Astrocyte of the hippocampus (primary cell): ENCODE measurements around the gene SDE2.
"Not testable (repeated sequence)": the region's sequence is repeated elsewhere in the genome, so short reads cannot be mapped to it uniquely, and the experiment has no call there.

ENCODE experiments used
- DNase-seq: peaks from one replicate; pipeline ENCODE4 v3.0.0; 2011; ENCODE audit warnings: low read depth, low spot score

SDE2 gene

GRCh38 chr1:225999227-225999911, at the start of gene SDE2:
Gene SDE2 (minus strand): TSS chr1:225999343. CDS start chr1:225999312, 31 bp downstream.
- peak; percentile 100 for DNase-seq

- no peak for DNase-seq
Measured at GRCh38 chr1:226048886-226049285, 49.7 kb upstream of the SDE2 start.

DNA sequence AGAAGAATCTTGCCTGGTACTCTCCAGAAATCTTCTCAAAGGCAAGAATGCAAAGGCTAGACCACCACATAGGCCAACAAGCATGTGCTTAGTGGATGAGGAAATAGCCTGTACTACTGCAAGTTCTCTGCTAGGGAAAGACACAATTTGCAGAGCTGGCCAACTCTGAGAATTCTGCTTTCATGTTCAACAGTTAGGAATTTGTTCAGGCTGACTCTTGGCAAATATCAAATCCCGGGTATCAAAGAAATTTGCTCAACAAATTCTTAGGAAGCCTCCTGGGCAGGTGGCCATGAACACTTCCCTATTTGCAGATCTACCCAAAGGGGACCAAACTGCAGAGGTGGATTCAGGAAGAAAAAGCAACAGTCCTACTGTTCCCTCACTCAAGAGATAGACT, 48.4 kb upstream of the SDE2 start:
- DNase-seq = peak; percentile 67

GRCh38 chr1:226046240-226046639, 47.1 kb upstream of the SDE2 start:
- DNase-seq = peak; percentile 82

DNA sequence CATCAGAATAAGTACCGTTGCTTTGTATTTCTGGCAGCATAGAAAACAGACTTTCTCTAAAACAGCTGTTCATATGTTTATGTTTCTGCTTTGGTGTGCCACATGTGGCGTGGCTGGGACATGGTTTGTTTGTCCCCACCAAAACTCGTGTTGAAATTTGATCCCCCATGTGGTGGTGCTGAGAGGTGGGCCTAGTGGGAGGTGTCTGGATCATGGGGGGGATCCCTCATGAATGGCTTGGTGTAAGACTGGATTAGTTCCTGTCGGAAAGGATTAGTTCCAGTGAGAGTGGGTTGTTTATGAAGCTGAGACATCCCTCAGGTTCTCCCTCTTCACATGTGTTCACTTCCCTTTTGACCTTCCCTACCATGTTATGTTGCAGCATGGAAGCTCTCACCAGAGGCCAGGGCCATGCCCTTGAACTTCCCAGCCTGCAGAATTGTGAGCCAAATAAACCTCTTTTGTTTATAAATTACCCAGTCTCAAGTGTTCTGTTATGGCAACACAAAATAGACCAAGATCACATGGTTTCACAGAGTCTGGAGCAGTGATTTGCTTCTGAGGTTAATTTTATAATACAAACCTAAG, 45.5 kb upstream of the SDE2 start:
- DNase-seq = no peak

DNA sequence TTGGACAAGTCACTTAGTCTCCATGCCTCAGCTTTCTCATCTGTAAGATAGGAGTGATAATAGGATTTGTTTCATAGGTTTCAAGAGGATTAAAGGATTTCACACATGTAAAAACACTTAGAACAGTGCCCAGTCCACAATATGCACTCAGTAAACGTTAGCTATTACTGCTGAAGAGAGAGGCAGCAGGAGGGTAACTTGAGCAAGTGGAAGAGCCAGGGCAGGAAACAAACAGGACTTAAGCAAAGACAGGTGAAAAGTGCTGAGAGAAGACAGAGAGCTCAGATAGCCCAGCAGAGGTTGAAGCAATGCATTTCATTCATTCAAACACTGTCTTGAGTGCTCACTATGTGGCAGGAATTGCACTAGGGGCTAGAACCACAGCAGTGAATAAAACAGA, 42.3 kb upstream of the SDE2 start:
- no peak for DNase-seq

GRCh38 chr1:226038661-226039060, 39.5 kb upstream of the SDE2 start:
- no peak for DNase-seq

- no peak for DNase-seq
Measured at GRCh38 chr1:226035915-226036314, 36.8 kb upstream of the SDE2 start.

GRCh38 chr1:226034482-226034881, 35.3 kb upstream of the SDE2 start:
- DNase-seq = peak; percentile 97

- DNase-seq = no peak
Measured at GRCh38 chr1:226033991-226034390, 34.8 kb upstream of the SDE2 start.

DNA sequence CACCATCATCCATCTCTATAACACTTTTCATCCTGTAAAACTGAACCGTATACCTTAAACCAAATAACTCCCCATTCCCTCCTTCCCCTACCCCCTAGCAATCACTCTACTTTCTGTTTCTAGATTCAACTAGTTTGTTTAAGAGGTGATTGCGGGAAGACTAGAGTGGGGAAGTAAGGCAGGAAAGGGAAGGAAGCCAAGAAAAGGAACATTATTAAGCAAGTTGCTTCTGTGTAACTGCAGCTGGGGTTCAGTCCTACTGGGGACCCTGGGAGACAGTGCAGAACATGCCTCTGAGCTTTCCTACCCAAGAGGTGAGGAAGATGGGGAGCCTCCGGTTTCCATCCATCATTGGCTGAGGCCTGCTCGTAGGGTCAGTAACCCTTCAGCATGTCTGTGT, 34.4 kb upstream of the SDE2 start:
- no peak for DNase-seq

DNA sequence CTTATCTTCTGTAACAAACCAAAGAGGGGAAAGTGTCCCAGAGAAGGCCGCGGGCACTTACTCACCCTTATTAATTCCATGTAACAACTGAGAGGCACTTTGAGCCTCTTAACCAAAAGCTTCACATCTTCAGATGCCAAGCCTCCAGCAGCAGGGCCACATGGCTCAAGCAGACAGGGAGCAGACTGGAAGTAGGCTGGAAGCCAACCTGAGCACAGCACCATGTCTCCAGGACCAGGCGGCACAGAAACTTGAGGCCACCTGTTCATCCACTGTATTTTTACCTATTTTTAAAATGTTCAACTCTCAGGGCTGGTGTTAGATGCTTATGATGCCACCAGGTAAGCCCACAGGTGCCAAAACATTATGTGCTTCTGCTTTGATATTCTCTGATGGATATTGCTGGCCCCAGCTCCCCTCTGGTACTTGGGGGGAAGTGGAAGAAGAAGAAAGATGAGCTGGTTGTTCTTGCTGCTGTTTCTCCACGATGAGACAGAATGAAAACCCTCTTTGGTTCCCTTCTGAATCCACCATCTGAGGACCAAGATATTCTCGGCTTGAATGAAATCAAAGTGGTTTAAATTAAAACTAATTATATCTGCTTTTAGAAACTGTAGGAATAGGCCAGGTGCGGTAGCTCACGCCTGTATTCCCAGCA, 30.6 kb upstream of the SDE2 start:
- no peak for DNase-seq

DNA sequence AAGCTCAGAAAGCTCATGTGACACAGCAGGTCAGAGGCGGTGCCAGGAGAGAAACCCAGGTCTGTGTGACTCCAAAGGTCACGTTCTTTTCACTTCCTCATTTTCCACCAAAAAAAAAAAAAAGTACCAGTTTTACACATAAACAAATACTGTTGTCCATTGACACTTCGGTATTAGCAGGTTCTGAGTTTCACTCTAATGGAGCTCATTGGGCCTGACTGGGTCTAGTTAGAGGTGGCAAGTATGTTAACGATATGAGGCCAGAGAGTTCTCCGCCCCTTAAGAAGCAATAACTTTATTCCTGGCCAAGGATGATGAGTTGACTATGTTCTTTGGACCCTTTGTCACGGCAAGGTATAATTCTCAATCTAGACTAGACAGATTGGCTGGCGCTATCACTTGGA, 30.0 kb upstream of the SDE2 start:
- DNase-seq = no peak

DNA sequence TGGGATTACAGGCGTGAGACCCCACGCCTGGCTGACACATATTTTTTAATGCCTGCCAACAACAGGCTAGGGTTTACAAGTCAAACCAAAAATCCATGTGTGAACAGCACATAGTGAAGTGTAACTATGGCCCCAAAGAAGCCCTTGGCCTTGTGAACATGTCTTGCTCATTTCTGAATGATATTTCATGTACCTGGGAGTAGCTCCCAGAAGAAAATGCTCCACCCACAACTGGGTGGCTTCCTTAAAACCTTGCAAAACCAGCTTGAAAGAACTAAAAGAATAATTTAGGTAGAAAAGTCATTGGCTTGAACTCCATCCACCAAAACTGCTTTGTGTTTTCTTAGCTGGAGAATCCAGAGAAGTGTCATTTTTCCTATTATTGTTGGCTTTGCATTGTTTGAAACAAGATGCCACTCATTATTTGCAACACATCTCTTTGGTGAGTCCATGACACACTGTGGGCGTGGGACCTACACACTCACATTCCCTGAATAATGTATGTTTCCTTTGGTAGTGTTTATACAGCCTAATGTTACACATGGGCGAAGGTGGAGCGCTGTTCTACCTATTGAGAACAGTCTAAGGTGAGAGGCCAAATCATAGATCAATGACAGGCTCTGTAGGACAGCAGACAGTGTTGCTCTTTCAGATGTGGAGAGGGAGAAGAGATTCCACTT, 28.5 kb upstream of the SDE2 start:
- DNase-seq = no peak

DNA sequence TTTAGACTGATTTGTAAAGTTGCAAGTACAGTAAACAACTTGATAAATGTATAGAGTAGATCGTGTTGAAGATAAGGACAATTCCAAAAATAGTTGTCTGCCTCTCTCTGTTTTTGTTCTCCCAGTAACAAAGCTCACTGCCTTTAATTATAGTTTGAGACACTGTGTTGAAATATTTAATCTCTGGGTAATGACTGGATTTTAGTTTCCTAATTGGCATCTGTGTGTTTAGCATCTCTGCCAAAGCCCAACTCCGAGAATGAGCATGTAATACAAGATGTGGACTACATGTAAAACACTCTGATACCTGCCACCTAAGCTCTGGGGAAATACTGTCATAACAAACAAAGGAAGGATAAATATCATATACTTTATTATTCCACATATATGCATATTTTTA, 27.7 kb upstream of the SDE2 start:
- DNase-seq = no peak

DNA sequence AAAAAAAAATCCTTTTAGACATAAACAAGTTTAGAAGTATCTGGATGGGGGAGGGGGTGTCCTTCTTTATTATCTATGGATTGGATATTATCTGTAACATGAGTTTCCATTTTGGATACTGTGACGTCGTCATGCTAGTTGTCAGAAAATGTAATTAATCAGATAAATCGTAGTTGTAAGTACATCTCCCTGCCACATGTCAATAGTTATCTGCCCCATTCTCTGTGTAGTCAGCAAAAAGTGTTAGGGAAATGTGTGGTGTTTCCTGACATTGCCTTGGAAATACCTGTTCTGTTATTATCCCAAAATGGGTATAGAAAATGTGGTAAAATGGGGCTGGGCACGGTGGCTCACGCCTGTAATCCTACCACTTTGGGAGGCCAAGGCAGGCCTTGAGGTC, 24.6 kb upstream of the SDE2 start:
- DNase-seq = no peak

DNA sequence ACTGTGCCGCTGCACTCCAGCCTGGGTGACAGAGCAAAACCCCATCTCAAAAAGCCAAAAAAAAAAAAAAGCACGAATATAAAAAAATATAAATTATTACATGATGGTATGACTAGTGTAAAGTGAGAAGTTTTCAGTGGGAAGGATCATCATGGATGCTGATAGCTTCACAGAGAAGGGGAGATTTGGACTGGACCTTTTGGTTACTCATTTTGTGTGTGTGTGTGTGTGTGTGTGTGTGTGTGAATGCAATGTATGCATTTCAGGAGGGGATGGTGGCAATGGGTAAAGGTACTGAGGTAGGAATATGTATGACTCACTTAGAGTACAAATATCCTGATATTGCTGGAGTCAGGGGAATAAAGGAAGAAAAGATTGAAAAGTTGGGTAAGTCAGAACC, 22.7 kb upstream of the SDE2 start:
- no peak for DNase-seq

DNA sequence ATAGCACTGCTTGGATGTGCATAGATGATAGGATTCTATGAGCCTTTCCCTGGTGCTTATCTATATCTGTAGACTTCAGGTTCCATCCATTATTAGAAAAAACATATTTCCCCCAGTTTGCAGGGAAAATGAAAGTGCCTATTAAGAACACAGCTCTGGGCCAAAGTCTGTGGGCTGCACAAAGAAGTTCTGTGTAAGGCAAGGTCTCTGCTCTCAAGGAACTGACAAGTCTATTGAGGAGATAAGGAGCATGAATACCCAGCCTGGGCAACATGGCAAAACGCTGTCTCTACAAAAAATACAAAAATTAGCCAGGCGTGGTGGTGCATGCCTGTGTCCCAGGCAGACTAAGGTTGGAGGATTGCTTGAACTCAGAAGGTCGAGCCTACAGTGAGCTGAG, 22.3 kb upstream of the SDE2 start:
- DNase-seq = no peak

GRCh38 chr1:226019572-226019971, 20.4 kb upstream of the SDE2 start:
- no peak for DNase-seq

DNA sequence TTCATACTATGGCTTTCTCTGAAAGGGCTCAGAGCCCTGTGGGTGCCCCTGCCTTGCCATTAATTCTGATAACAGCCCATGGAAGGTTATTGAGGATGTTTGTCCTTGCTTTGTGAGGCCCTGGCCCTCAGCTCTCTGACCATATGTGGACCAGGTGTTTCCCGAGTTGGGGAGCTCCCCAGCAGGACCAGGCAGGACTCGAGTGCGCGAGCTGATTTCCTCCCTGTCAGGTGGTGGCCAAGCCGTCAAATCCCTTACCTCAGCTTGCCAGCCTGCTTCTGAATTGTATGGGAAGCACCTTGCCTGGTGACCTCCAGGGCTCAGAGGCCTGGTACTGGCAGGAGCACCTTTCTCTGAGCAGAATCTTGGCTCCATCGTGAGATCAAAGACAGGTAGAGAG, 17.9 kb upstream of the SDE2 start:
- DNase-seq = no peak

GRCh38 chr1:226009650-226010044, 10.5 kb upstream of the SDE2 start:
- no peak for DNase-seq

DNA sequence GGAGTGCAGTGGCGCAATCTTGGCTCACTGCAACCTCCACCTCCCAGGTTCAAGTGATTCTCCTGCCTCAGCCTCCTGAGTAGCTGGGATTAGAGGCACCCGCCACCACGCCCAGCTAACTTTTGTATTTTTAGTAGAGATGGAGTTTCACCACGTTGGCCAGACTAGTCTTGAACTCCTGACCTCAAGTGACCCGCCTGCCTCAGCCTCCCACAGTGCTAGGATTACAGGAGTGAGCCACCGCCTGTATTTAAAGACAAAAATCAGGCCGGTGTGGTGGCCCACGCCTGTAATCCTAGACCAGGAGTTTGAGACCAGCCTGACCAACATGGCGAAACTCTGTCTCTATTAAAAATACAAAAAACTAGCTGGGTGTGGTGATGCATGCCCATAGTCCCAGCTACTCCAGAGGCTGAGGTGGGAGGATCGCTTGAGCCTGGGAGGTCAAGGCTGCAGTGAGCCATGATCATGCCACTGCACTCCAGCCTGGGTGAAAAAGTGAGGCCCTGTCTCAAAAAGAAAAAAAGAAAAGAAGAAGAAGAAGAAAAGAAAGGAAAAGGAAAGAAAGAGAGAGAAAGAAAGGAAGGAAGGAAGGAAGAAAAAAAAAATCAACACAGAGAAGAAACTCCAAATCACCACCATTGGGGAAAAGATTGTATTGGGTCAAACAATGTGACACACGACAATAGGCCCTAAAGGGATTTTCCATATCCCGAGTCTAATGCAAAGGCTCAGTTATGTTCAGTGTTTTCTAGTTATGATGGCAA, 8.2 kb upstream of the SDE2 start:
- DNase-seq = not testable (repeated sequence)
